ENCODE data around the gene PRIM2. TPM values are rescaled to one million over a fixed set of nuclear protein-coding genes. Genes with fewer than 3 reads are reported as not detected.
"Not testable (repeated sequence)": the region's sequence is repeated elsewhere in the genome, so short reads cannot be mapped to it uniquely, and the experiment has no call there.

PRIM2 gene
- total RNA-seq, 2 experiments from 2014 or later = 29.3 to 32.9 TPM

DNA sequence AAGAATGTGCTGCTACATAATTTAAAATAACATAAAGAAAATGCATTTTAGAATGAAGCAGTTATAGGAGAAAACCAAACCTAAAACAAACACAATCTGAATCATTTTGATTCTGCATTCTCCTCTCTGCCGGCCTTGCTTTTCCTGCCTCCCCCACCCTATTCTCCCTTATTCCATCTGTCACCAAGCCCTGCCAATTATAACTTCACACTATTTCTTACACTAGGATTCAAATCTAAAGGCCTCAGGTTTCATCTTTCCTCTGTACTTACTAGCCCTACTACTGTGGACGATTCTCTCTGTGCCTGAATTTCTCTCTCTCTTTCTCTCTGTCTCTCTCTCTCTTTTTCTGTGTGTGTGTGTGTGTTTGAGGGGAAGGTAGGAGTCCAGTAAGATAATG, 18.7 kb upstream of the PRIM2 start:
- DNase-seq (no peak), ATAC-seq (ENCODE audit: low read depth) (no peak)
- H3K27me3 Mint-ChIP-seq = peaks cover 2% of the 10 kb centered on the region
- POLR2A ChIA-PET = no interaction called here
- H3K27ac Mint-ChIP-seq = no peak overlapping the region
- H3K36me3 Mint-ChIP-seq = no peaks in the 10 kb centered on the region
- no peaks in the 10 kb centered on the region for H3K9me3 Mint-ChIP-seq
- H3K4me3 Mint-ChIP-seq = no peak overlapping the region
- no peaks in the 10 kb centered on the region for H3K4me1 Mint-ChIP-seq

DNA sequence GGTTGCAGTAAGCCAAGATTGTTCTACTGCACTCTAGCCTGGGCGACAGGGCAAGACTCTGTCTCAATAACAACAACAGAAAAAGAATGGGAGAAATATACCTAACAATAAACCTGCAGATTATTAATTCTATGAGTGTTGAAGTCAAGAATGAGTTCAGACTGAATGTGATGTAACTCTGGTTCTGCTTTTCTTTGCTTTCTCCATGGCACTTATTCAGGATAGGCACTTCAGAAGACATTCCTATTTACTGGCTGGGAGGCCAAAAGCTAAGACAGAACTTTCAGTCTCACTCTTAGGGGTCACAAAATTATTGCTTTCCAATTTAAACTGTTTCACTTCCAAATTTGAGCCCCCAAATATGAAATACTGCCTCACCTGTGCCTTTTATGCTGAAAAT, 15.7 kb upstream of the PRIM2 start:
- DNase-seq (no peak), ATAC-seq (ENCODE audit: low read depth) (no peak)
- Mint-ChIP-seq H3K36me3 (no peaks in the 10 kb centered on the region), H3K27ac (no peak overlapping the region), H3K27me3 (peaks cover 15% of the 10 kb centered on the region), H3K4me3 (no peak overlapping the region), H3K4me1 (no peaks in the 10 kb centered on the region), H3K9me3 (no peaks in the 10 kb centered on the region)
- POLR2A ChIA-PET = no interaction called here

- no peak for DNase-seq
Measured at GRCh38 chr6:57302477-57302876, 15.0 kb upstream of the PRIM2 start.

GRCh38 chr6:57303931-57304681, 13.3 kb upstream of the PRIM2 start:
- H3K4me3 Mint-ChIP-seq = no peak overlapping the region
- peaks cover 20% of the 10 kb centered on the region for H3K27me3 Mint-ChIP-seq
- POLR2A ChIA-PET = no interaction called here
- H3K27ac Mint-ChIP-seq = no peak overlapping the region
- ATAC-seq (ENCODE audit: low read depth) (no peak), DNase-seq (no peak)
- no peaks in the 10 kb centered on the region for H3K4me1 Mint-ChIP-seq
- H3K9me3 Mint-ChIP-seq = no peaks in the 10 kb centered on the region
- no peaks in the 10 kb centered on the region for H3K36me3 Mint-ChIP-seq

More at GRCh38 chr6:57302477-57302876, 15.0 kb upstream of the PRIM2 start:
- H3K27ac Mint-ChIP-seq = no peak overlapping the region
- no peak for ATAC-seq (ENCODE audit: low read depth)
- H3K27me3 Mint-ChIP-seq = peaks cover 15% of the 10 kb centered on the region
- POLR2A ChIA-PET = no interaction called here
- H3K4me1 Mint-ChIP-seq = no peaks in the 10 kb centered on the region
- no peaks in the 10 kb centered on the region for H3K9me3 Mint-ChIP-seq
- no peak overlapping the region for H3K4me3 Mint-ChIP-seq
- H3K36me3 Mint-ChIP-seq = no peaks in the 10 kb centered on the region

GRCh38 chr6:57305107-57305506, 12.3 kb upstream of the PRIM2 start:
- POLR2A ChIA-PET = no interaction called here
- Mint-ChIP-seq H3K4me1 (no peaks in the 10 kb centered on the region), H3K4me3 (no peak overlapping the region), H3K27me3 (peaks cover 19% of the 10 kb centered on the region), H3K27ac (no peak overlapping the region), H3K9me3 (no peaks in the 10 kb centered on the region), H3K36me3 (no peaks in the 10 kb centered on the region)
- ATAC-seq (ENCODE audit: low read depth) (no peak), DNase-seq (no peak)

DNA sequence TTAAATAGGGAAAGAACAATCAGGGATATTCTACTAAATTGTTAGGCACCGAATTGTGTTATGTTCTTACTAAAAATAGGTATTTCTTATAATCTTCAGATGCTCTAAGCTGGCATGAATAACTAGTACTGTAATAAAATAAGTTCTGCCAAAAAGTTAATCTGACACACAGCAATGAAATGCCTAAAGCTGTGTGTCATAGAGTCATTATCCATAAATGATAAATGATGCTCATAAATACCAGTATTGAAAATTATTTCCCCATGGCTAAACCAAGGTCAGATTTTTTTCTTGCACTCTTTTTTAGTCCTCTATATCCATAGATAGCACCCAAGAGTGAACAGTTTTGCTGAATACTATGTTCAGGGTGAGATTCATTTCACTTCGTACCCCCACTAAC, 11.7 kb upstream of the PRIM2 start:
- Mint-ChIP-seq H3K36me3 (no peaks in the 10 kb centered on the region), H3K4me1 (no peaks in the 10 kb centered on the region), H3K9me3 (no peaks in the 10 kb centered on the region), H3K27me3 (peaks cover 19% of the 10 kb centered on the region), H3K4me3 (no peak overlapping the region), H3K27ac (no peak overlapping the region)
- no peak for ATAC-seq (ENCODE audit: low read depth)
- POLR2A ChIA-PET = no interaction called here
- no peak for DNase-seq

DNA sequence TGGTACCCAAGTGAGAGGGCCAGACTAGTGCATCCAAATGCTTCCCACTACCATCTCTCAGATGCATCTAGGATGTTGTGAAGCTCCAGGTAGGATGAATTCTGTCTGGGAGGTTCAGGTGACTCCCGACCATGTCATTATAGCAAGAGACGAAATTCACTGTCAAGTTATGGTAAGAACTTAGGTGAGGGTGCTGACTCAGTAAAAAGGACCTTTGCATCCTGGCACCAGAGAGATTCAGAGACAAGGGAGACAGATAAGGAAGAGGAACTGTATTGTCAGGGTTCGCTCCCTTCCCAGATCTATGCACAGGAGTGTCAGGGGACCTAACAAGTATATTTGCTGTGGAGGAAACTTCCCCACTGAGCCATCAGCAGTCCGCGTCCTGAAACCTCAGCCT, 11.2 kb upstream of the PRIM2 start:
- no peaks in the 10 kb centered on the region for H3K4me1 Mint-ChIP-seq

DNA sequence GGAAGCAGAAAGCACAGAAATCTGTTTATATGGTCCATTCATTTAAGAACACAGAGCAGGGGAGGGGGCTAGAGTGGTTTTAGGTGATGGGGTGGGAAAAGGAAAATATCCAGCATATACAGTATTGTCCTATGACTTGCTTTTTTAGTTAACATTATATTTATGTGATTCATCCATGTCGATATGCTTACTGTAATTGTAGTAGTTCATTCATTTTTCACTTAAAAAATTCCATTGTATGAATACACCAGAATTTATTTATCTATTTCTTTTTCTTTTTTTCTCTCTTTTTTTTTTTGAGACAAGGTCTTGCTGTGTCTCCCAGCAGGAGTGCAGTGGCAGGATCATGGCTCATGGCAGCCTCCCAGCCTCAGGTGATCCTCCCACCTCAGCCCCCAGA, 9.6 kb upstream of the PRIM2 start:
- Mint-ChIP-seq H3K36me3 (no peaks in the 10 kb centered on the region), H3K4me1 (no peaks in the 10 kb centered on the region), H3K4me3 (no peak overlapping the region), H3K9me3 (no peaks in the 10 kb centered on the region), H3K27me3 (peaks cover 21% of the 10 kb centered on the region), H3K27ac (no peak overlapping the region)
- ATAC-seq (ENCODE audit: low read depth) = no peak
- POLR2A ChIA-PET = interaction anchor here (0.7 kb wide), 1 partner anchor 555 kb away, joined by 3 read pairs; no protein-coding TSS in a partner anchor
- DNase-seq = no peak

More for the DNA sequence above, 11.2 kb upstream of the PRIM2 start:
- no peak for DNase-seq
- no peaks in the 10 kb centered on the region for H3K36me3 Mint-ChIP-seq
- H3K4me3 Mint-ChIP-seq = no peak overlapping the region
- H3K9me3 Mint-ChIP-seq = no peaks in the 10 kb centered on the region
- POLR2A ChIA-PET = no interaction called here
- H3K27me3 Mint-ChIP-seq = peaks cover 19% of the 10 kb centered on the region
- no peak overlapping the region for H3K27ac Mint-ChIP-seq
- no peak for ATAC-seq (ENCODE audit: low read depth)

DNA sequence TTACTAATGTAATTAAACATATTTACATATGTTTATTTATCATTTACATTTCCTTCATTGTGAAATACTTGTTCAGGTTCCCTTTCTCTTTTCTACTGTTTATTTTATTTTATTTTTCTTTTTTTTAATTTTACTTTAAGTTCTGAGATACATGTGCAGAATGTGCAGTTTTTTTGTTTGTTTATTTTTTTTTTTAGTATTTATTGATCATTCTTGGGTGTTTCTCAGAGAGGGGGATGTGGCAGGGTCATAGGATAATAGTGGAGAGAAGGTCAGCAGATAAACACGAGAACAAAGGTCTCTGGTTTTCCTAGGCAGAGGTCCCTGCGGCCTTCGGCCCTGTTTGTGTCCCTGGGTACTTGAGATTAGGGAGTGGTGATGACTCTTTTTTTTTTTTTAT, 8.7 kb upstream of the PRIM2 start:
- ATAC-seq (ENCODE audit: low read depth); H3K27ac Mint-ChIP-seq; POLR2A ChIA-PET; H3K9me3 Mint-ChIP-seq; H3K4me3 Mint-ChIP-seq; H3K36me3 Mint-ChIP-seq; H3K4me1 Mint-ChIP-seq; DNase-seq: not testable (repeated sequence)
- H3K27me3 Mint-ChIP-seq = peaks cover 21% of the 10 kb centered on the region

DNA sequence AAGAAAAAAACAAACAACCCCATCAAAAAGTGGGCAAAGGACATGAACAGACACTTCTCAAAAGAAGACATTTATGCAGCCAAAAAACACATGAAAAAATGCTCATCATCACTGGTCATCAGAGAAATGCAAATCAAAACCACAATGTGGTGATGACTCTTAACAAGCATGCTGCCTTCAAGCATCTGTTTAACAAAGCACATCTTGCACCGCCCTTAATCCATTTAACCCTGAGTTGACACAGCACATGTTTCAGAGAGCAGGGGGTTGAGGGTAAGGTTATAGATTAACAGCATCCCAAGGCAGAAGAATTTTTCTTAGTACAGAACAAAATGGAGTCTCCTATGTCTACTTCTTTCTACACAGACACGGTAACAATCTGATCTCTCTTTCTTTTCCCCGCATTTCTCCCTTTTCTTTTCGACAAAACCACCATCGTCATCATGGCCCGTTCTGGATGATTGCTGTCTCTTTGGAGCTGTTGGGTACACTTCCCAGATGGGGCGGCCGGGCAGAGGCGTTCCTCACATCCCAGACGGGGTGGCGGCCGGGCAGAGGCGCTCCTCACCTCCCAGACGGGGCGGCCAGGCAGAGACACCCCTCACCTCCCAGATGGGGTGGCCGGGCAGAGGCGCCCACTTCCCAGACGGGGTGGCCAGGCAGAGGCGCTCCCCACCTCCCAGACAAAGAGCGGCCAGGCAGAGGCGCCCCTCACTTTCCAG, 7.2 kb upstream of the PRIM2 start:
- H3K9me3 Mint-ChIP-seq; H3K4me3 Mint-ChIP-seq; H3K4me1 Mint-ChIP-seq; H3K36me3 Mint-ChIP-seq; ATAC-seq (ENCODE audit: low read depth); H3K27ac Mint-ChIP-seq; DNase-seq; POLR2A ChIA-PET: not testable (repeated sequence)
- peaks cover 16% of the 10 kb centered on the region for H3K27me3 Mint-ChIP-seq

GRCh38 chr6:57310817-57311157, 6.6 kb upstream of the PRIM2 start:
- DNase-seq (no peak), ATAC-seq (ENCODE audit: low read depth) (no peak)
- Mint-ChIP-seq H3K9me3 (no peaks in the 10 kb centered on the region), H3K4me1 (no peaks in the 10 kb centered on the region), H3K27me3 (peaks cover 13% of the 10 kb centered on the region), H3K4me3 (no peak overlapping the region), H3K27ac (no peak overlapping the region), H3K36me3 (no peaks in the 10 kb centered on the region)
- POLR2A ChIA-PET = no interaction called here

DNA sequence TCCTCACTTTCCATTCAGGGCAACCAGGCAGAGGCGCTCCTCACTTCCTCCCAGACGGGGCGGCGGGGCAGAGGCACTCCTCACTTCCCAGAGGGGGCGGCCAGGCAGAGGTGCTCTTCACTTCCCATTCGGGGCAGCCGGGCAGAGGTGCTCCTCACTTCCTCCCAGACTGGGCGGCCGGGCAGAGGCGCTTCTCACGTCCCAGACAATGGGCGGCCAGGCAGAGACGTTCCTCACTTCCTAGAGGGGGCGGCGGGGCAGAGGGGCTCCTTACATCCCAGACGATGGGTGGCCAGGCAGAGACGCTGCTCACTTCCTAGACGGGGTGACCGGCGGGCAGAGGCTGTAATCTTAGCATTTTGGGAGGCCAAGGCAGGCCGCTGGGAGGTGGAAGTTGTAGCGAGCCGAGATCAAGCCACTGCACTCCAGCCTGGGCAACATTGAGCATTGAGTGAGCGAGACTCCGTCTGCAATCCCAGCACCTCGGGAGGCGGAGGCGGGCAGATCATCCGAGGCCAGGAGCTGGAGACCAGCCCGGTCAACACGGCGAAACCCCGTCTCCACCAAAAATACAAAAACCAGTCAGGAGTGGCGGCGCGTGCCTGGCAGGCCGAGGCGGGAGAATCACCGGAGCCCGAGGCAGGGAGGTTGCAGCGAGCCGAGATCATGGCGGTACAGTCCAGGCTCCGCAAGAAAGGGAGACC, 6.0 kb upstream of the PRIM2 start:
- DNase-seq, H3K27ac Mint-ChIP-seq, POLR2A ChIA-PET: not testable (repeated sequence)

DNA sequence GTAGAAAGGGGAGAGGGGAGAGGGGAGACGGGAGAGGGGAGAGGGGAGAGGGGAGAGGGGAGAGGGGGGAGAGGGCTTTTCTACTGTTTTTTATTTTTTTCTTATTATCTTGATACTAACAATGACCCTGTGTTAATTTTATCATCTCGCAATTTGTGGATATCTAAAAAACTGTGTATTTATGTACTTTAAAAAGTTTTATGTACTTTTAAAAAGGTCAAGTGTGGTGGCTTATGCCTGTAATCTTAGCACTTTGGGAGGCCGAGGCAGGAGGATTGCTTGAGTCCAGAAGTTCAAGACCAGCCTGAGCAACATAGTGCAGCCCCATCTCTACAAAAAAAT, 5.5 kb upstream of the PRIM2 start:
- DNase-seq = no peak
- Mint-ChIP-seq H3K4me1 (no peaks in the 10 kb centered on the region), H3K27ac (no peak overlapping the region), H3K27me3 (peaks cover 13% of the 10 kb centered on the region), H3K9me3 (no peaks in the 10 kb centered on the region), H3K36me3 (no peaks in the 10 kb centered on the region), H3K4me3 (no peak overlapping the region)
- no peak for ATAC-seq (ENCODE audit: low read depth)
- POLR2A ChIA-PET = no interaction called here

More for the DNA sequence above, 6.0 kb upstream of the PRIM2 start:
- not testable (repeated sequence) for H3K4me3 Mint-ChIP-seq; H3K9me3 Mint-ChIP-seq; ATAC-seq (ENCODE audit: low read depth); H3K36me3 Mint-ChIP-seq; H3K4me1 Mint-ChIP-seq
- H3K27me3 Mint-ChIP-seq = peaks cover 13% of the 10 kb centered on the region

- Mint-ChIP-seq H3K27me3 (peaks cover 12% of the 10 kb centered on the region), H3K4me3 (no peak overlapping the region), H3K4me1 (peaks cover 2% of the 10 kb centered on the region), H3K27ac (no peak overlapping the region), H3K36me3 (peaks cover 2% of the 10 kb centered on the region), H3K9me3 (no peaks in the 10 kb centered on the region)
- POLR2A ChIA-PET = no interaction called here
- DNase-seq (no peak), ATAC-seq (ENCODE audit: low read depth) (no peak)
Measured at GRCh38 chr6:57313009-57313408, 4.4 kb upstream of the PRIM2 start.

Data from activated naive CD8-positive, alpha-beta T cell treated with anti-CD3 and anti-CD28 coated beads, Interleukin-2, amount 10 ng/mL, durations not matched to agents 7 days and 5 days (primary cell).